ENCODE measurements around the gene KCNJ3.
"Not testable (repeated sequence)": the region's sequence is repeated elsewhere in the genome, so short reads cannot be mapped to it uniquely, and the experiment has no call there.

KCNJ3 gene

DNA sequence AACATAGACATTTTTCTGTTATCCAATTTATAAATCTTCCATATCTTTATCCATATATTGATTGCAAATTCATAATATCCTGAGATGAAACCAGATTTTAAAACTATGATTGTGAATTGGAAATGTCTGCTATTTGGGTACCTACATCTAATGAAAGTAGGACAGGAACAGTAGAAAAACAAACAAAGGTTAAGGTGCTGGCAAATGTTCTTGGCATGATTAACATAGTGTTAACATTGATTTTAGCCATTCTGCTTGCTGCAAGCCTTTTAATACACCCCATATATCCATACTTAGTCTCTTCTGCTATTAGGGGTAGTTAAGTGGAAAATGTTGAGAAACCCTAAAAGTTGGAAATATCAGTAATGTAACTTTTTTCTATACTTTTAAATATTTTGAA is 152.0 kb downstream of the KCNJ3 start:
- DNase-seq = no peak

DNA sequence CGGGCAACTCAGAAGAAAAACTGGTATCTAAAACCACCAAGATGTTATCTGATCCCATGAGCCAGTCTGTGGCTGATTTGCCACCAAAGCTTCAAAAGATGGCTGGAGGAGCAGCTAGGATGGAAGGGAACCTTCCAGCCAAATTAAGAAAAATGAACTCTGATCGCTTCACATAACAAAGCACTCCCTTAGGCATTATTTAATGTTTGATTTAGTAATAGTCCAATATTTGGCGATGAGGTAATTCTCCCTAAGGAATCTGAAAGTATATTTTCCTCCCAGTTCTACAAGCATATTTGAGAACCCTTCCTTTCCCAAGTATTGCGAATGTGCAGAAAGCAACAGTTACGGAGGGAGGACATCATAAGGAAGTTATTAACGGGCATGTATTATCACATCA is 156.6 kb downstream of the KCNJ3 start:
- DNase-seq = no peak

DNA sequence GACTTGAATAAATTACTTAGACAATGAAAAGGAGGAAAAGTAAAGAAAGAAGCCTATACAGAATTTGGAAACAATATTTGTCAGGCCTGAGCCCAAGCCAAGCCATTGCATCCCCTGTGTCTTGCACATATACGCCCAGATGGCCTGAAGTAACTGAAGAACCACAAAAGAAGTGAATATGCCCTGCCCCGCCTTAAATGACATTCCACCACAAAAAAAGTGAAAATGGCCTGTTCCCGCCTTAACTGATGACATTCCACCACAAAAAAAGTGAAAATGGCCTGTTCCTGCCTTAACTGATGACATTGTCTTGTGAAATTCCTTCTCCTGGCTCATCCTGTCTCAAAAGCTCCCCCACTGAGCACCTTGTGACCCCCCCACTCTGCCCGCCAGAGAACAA is 168.7 kb downstream of the KCNJ3 start:
- not testable (repeated sequence) for DNase-seq

DNA sequence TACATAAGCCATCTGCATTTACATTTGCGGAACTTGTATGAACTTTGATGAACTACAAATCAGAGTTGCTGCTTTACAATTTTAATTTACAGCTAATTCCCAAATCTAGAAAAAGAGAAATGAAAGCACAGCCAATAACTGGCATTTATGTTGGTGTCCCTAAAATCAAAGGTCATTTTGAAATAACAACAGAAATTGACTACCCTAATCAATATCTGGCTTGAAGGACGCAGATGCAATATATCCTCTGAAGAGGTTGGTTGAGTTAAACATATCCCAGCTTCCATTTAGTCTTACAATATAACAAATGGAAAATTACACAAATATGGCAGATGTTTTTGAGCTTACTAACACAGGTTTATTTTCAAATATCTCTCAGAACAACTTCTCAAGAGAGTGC is 177.5 kb downstream of the KCNJ3 start:
- no peak for DNase-seq

DNA sequence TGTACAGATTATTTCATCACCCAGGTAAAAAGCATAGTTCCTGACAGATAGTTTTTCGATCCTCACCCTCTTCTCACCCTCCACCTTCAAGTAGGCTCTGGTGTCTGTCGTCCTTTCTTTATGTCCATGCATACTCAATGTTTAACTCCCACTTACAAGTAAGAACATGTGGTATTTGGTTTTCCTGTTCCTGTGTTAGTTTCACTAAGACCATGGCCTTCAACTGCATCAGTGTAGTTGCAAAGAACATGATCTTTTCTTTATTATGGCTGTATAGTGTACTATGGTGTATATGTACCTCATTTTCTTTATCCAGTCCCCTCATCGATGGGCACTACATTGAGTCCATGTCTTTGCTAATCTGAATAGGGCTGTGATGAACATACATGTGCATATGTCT is 184.2 kb downstream of the KCNJ3 start:
- DNase-seq = no peak

DNA sequence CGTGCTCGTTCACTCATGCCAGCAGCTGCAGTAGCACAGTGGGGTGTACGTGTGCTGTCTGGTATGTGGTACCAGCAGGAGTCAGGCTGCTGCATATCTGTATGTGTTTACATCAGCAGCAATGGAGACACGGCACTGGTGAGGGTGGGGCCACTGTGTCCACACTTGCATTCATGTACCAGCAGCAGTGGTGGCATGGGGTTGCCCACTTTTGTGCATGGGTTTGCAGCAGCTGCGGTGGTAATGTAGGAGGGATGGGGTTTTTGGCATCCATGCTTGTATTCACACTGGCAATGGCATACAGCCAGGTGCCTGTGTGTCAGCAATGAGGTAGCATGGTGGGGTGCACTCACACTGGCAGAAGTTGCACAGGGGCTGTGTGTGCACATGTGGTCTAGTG is 187.8 kb downstream of the KCNJ3 start:
- no peak for DNase-seq

DNA sequence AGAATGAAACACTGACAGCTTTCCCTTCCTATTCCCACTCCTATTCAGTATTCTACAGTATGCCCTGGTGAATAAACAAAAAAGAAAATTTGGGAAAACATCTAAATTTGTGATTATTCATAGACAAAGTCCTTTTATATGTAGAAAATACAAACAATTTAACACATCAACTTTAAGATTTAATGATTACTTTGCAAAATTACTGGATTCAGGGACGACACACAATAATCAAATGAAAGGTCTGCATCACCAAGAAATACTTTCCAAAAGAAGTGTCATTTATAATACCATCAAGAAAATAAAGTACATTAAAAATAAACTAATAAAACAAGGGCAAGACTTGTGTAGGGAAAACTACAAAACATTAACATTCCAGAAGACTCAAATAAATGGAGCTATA is 199.8 kb downstream of the KCNJ3 start:
- no peak for DNase-seq

DNA sequence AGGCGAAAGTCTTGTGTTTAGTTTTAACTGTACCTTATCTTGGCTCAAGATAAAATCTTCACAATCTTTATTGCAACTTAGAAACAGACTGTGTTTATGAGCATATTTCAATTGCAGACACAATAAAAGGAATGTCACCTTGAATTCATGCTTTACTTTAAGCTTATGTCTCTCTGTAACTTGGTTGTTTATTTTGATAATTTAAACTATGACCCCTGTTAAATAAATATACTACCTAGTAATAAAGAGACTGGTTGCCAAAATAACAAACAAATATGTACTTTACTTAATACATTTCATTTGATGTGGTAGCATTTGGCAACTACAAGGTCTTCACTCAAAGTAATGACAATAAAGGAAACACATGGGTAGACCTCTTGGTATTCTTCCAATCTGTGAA is 202.6 kb downstream of the KCNJ3 start:
- DNase-seq = no peak

Data from CD4-positive, alpha-beta T cell treated with Interleukin-17A for 1 hour (primary cell).